Astrocyte (in vitro differentiated cells and primary cell): ENCODE data around the gene ITFG1.

Source experiments
- CTCF ChIP-seq: IDR thresholded peaks from 2 replicates; pipeline ENCODE4 v1.5.1; 2011; ENCODE audit warnings: low read depth, mild to moderate bottlenecking, inconsistent platforms, low read length, moderate library complexity; ENCODE audit not compliant: insufficient read depth
- EZH2 ChIP-seq: IDR thresholded peaks from 2 replicates; pipeline ENCODE4 v1.6.1; 2012; ENCODE audit warnings: mild to moderate bottlenecking, low read length, inconsistent platforms; ENCODE audit not compliant: insufficient read depth

GRCh38 chr16:47308601-47309000 lies 152.3 kb downstream of the ITFG1 start:
- TF ChIP-seq CTCF (no peak), EZH2 (no peak)
